Kidney (tissue), 14 donors: ENCODE measurements around the gene SPECC1. TPM values are rescaled to one million over a fixed set of nuclear protein-coding genes. Genes with fewer than 3 reads are reported as not detected.
A peak's percentile ranks its signal among the peaks of the same experiment; 100 is the strongest.

Source experiments
- DNase-seq, 5 donors: peaks; one replicate each; pipeline ENCODE4 v3.0.0-alpha.2; 2013 to 2020
- FAIRE-seq: peaks from 2 replicates; lab custom pipeline; 2012; peaks lifted over from hg19 to GRCh38; lab: Jason Lieb, UNC
- H3K27ac ChIP-seq, 2 donors: one replicate each; pipeline ENCODE4 v1.7.0; 2013; ENCODE audit warnings: low read depth in 2 of 2, low read length in 2 of 2, inconsistent platforms in 1 of 2
- H3K27me3 ChIP-seq: one replicate; pipeline ENCODE4 v1.7.1; 2013; ENCODE audit warnings: low read length, inconsistent platforms; ENCODE audit not compliant: control insufficient read depth, insufficient read depth
- H3K36me3 ChIP-seq, 3 donors: one replicate each; pipeline versions ENCODE4 v1.7.0 to v1.7.1; 2013; ENCODE audit warnings: low read length in 3 of 3, control low read depth in 1 of 3, inconsistent platforms in 1 of 3; ENCODE audit not compliant: insufficient read depth in 3 of 3, control insufficient read depth in 2 of 3
- H3K4me1 ChIP-seq, 3 donors: one replicate each; pipeline versions ENCODE4 v1.7.0 to v1.7.1; 2013; ENCODE audit warnings: low read length in 3 of 3, inconsistent platforms in 1 of 3, low read depth in 1 of 3; ENCODE audit not compliant: control insufficient read depth in 2 of 3, insufficient read depth in 2 of 3
- H3K4me3 ChIP-seq, 3 donors: one replicate each; pipeline versions ENCODE4 v1.7.0 to v1.8.1; 2013; ENCODE audit warnings: low read length in 3 of 3, control low read depth in 1 of 3, inconsistent platforms in 1 of 3
- H3K9ac ChIP-seq, 3 donors: one replicate each; pipeline versions ENCODE4 v1.7.0 to v1.7.1; 2013; ENCODE audit warnings: low read length in 3 of 3, control low read depth in 1 of 3, inconsistent platforms in 1 of 3
- H3K9me3 ChIP-seq, 3 donors: one replicate each; pipeline versions ENCODE4 v1.7.0 to v1.7.1; 2013; ENCODE audit warnings: low read length in 3 of 3, control low read depth in 1 of 3, inconsistent platforms in 1 of 3; ENCODE audit not compliant: control insufficient read depth in 2 of 3, insufficient read depth in 1 of 3
- intact Hi-C: fragments of 100-400 bp; cut with DNase I; formaldehyde crosslinking; loops from one replicate; pipeline ENCODE4 v1.11.1; 2022
- polyA plus RNA-seq: library from polyadenylated mRNA; stranded (reverse); fragments of 350-450 nt; fragmentation: Illumina TruSeq; extraction: RNeasy Lipid Tissue Mini Kit (QIAGEN cat#74804); gene quantifications from one replicate; pipeline ENCODE4 v1.2.3, GENCODE V29; 2014; ENCODE audit warnings: low read depth, low replicate concordance; ENCODE audit not compliant: insufficient read depth
- total RNA-seq: library from RNA; stranded (reverse); fragmentation: NEBNext Ultra II Directional; extraction: Animal tissue kit (Norgen Biotek cat#: 25700); gene quantifications from one replicate; pipeline ENCODE4 v1.2.1, GENCODE V29; 2021
- TF ChIP-seq, protein P1 (sequence below): IDR thresholded peaks from 3 replicates; pipeline ENCODE4 v1.5.1; 2012; ENCODE audit warnings: mild to moderate bottlenecking, moderate library complexity, borderline replicate concordance; ENCODE audit not compliant: insufficient read depth; ENCODE audit errors: extremely low read depth
- donor health status: control.
- donor health status: control.
- donor health status: control.
- donor health status: control.
- donor health status: control.
- donor health status: DM: yes; HTN: yes; CAD: no.
- donor health status: Normal renal cell carcinoma (clear cell type).

Gene SPECC1
- total and polyA plus RNA-seq, 2 donors from 2014 or later, result 7.6 to 29.1 TPM

DNA sequence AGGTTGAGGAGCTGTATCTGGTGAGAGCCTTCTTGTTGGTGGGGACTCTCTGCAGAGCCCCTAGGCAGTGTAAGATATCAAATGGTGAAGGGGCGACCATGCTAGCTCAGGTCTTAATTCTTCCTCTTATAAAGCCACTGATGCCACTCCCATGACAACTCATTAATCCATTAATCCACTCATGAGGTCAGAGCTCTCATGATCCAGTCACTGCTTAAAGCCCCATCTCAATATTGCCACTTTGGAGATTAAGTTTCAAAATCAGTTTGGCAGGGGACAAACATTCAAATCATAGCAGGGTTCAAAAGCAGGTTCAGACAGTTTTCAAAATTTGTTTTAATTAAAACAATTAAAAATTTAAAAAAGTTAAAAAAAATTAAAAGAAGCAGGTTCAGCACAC, 13.1 kb upstream of the SPECC1 start:
- H3K27ac ChIP-seq, result no peak overlapping the region
- H3K9ac ChIP-seq, result no peak overlapping the region
- intact Hi-C loops, result no loop called here
- H3K36me3 ChIP-seq, result no peaks in the 10 kb centered on the region
- H3K4me1 ChIP-seq, result no peaks in the 10 kb centered on the region
- no peaks in the 10 kb centered on the region for H3K9me3 ChIP-seq
- FAIRE-seq, result no peak
- TF ChIP-seq, protein P1, sequence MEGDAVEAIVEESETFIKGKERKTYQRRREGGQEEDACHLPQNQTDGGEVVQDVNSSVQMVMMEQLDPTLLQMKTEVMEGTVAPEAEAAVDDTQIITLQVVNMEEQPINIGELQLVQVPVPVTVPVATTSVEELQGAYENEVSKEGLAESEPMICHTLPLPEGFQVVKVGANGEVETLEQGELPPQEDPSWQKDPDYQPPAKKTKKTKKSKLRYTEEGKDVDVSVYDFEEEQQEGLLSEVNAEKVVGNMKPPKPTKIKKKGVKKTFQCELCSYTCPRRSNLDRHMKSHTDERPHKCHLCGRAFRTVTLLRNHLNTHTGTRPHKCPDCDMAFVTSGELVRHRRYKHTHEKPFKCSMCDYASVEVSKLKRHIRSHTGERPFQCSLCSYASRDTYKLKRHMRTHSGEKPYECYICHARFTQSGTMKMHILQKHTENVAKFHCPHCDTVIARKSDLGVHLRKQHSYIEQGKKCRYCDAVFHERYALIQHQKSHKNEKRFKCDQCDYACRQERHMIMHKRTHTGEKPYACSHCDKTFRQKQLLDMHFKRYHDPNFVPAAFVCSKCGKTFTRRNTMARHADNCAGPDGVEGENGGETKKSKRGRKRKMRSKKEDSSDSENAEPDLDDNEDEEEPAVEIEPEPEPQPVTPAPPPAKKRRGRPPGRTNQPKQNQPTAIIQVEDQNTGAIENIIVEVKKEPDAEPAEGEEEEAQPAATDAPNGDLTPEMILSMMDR, result no peak
- H3K4me3 ChIP-seq, result no peak overlapping the region
- no peak for DNase-seq
- H3K27me3 ChIP-seq, result no peaks in the 10 kb centered on the region

- DNase-seq (peak in 4 of 5 donors; percentile 53 to 69 (median 55)), FAIRE-seq (no peak)
- intact Hi-C loops, result no loop called here
- no peak overlapping the region for H3K9ac ChIP-seq
- no peaks in the 10 kb centered on the region for H3K9me3 ChIP-seq
- H3K27me3 ChIP-seq, result no peaks in the 10 kb centered on the region
- TF ChIP-seq, protein P1, result no peak
- H3K4me3 ChIP-seq, result no peak overlapping the region
- H3K4me1 ChIP-seq, result no peaks in the 10 kb centered on the region
- H3K36me3 ChIP-seq, result no peaks in the 10 kb centered on the region
- H3K27ac ChIP-seq, result no peak overlapping the region
Measured at GRCh38 chr17:19996502-19996901, 12.7 kb upstream of the SPECC1 start.

DNA sequence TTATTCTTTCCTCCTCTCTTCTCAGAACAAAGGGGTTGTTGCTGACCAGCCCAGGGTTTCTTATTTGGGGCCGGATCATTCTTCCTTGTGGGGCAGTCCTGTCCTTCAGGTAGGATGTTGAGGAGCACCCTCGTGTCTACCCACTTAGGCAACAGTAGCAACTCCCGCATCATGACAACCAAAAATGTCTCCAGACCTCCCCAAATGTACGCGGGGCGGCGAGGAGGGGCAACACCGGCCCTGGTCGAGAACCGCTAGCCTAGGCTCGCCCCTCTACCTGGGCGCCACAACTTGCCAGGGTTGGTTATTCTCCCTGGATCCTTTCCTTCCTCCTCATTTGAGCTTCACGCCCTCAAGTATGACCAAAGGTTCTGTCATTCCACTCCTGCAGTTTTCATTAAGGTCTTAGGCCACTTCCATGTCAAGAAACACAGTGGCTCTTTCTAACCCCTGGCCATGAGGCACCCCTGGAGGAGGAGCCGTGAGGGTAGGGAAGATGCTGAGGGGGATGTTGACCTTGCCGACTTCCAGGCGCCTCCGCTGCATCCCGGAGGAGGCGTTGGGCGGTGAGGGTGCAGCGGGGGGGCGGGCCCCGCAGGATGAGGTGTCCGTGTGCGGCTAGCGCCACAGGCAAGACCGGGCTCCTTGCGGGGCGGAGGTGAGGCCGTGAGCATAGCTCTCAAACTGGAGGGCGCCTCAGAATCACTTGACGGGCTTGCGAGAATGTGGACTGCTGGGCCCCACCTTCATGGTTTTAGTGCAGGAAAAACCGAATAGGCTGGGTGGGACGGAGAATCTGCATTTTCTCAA, 712 bp upstream of the SPECC1 start:
- TF ChIP-seq, protein P1, result no peak
- intact Hi-C loops, result no loop called here
- no peaks in the 10 kb centered on the region for H3K36me3 ChIP-seq
- FAIRE-seq (no peak), DNase-seq (peak in 1 of 5 donors; percentile 37)
- no peak overlapping the region for H3K27ac ChIP-seq
- H3K4me3 ChIP-seq, result peak overlapping the region; percentile 65 to 84 (median 81)
- H3K27me3 ChIP-seq, result peaks cover 19% of the 10 kb centered on the region
- H3K9ac ChIP-seq, result peak overlapping the region; percentile 36 to 80 (median 57)
- peaks cover 0 to 6% (median 0%) of the 10 kb centered on the region in 3 donors for H3K4me1 ChIP-seq
- no peaks in the 10 kb centered on the region for H3K9me3 ChIP-seq
